GM08714 (cell line): ENCODE measurements around the gene LSR.

Experiments
- H3K4me3 ChIP-seq: fragments of 200-500 bp; sonication (Bioruptor generic); 2 replicates; pipeline ENCODE4 v1.5.1; 2014; ENCODE audit warnings: mild to moderate bottlenecking, low read length, inconsistent platforms
- ZNF274 ChIP-seq: IDR thresholded peaks from 2 replicates; pipeline ENCODE4 v1.6.1; 2012; ENCODE audit warnings: mild to moderate bottlenecking, low read depth, low read length

Gene LSR, protein sequence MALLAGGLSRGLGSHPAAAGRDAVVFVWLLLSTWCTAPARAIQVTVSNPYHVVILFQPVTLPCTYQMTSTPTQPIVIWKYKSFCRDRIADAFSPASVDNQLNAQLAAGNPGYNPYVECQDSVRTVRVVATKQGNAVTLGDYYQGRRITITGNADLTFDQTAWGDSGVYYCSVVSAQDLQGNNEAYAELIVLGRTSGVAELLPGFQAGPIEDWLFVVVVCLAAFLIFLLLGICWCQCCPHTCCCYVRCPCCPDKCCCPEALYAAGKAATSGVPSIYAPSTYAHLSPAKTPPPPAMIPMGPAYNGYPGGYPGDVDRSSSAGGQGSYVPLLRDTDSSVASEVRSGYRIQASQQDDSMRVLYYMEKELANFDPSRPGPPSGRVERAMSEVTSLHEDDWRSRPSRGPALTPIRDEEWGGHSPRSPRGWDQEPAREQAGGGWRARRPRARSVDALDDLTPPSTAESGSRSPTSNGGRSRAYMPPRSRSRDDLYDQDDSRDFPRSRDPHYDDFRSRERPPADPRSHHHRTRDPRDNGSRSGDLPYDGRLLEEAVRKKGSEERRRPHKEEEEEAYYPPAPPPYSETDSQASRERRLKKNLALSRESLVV

GRCh38 chr19:35248310-35249145, at the start of gene LSR:
TSS of gene LSR (plus strand) at chr19:35249002. CDS start at chr19:35249023, 21 bp downstream.
- no peak for TF ChIP-seq ZNF274
- peak within 1 kb of the TSS; percentile 64 for H3K4me3 ChIP-seq

GRCh38 chr19:35199481-35199880, 49.3 kb upstream of the LSR start:
- no peak for TF ChIP-seq ZNF274
- no peak overlapping the region for H3K4me3 ChIP-seq

- no peak for TF ChIP-seq ZNF274
- H3K4me3 ChIP-seq = no peak overlapping the region
Measured at GRCh38 chr19:35202722-35203688, 45.8 kb upstream of the LSR start.

DNA sequence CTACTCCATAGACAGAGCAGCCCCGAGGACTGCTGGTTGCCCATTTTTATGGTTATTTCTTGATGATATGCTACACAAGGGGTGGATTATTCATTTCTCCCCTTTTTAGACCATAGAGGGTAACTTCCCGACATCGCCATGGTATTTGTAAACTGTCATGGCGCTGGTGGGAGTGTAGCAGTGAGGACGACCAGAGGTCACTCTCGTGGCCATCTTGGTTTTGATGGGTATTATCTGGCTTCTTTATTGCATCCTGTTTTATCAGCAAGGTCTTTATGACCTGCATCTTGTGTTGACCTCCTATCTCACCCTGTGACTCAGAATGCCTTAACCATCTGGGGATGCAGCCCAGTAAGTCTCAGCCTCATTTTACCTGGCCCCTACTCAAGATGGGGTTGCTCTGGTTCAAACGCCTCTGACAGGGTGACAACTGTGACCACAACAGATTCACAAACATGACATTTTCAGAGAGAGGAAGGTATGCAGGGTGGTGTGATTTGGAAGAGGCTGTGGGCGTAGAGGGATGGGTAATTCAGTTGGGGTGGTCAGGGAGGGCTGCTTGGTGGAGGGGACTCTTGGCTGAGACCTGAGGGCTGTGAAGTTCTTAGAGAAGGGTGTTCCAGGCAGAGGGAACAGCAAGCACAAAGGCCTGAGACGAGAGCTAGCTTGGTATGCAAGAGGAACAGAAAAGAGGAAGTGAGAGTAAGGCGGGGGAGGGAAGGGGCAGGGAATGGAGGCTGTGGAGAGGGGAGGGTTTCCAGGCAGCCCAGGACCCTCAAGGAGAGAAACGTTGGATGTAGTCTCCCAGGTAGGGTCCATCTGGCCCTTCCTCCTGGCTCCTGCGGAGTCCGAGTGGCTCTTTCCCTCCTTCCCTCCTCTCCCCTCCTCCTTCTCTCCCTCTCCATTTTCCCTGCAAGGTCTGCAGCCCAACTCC, 43.7 kb upstream of the LSR start:
- no peak overlapping the region for H3K4me3 ChIP-seq
- no peak for TF ChIP-seq ZNF274

GRCh38 chr19:35205733-35206323, 43.0 kb upstream of the LSR start:
- no peak overlapping the region for H3K4me3 ChIP-seq
- no peak for TF ChIP-seq ZNF274

GRCh38 chr19:35206379-35206778, 42.4 kb upstream of the LSR start:
- TF ChIP-seq ZNF274 = no peak
- H3K4me3 ChIP-seq = no peak overlapping the region; the same call in 1 of the 2 replicates

DNA sequence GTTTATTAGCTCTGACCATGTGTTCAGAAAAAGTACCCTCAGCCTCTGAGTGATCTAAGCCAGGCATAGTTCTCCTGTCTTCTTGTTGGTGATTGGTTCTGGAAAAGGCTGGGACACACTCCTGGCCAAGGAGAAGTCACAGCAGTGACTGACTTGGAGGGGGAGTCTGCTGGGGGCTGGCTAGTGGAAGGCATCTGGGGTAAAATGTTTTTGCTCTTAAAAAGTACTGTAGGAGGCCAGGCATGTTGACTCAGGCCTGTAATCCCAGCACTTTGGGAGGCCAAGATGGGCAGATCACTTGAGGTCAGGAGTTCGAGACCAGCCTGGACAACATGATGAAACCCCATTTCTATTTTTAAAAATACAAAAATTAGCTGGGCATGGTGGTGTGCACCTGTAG, 41.9 kb upstream of the LSR start:
- peak overlapping the region; percentile 20; the same call in 1 of the 2 replicates for H3K4me3 ChIP-seq

DNA sequence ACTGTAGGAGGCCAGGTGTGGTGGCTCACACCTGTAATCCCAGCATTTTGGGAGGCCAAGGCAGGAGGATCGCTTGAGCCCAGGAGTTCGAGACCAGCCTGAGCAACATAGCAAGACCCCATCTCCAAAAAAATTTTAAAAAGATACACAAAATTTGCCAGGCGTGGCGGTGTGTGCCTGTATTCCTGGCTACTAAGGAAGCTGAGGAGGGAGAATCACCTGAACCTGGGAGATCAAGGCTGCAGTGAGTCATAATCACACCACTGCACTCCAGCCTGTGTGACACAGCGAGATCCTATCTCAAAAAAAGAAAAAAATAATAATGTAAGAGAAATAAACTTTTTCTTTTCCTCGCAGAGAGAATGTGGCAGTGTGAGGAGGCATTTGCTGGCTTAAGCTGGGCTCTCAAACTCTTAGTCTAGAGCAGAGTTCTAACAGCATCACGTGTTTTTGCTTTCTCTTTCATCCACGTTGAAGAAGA, 41.4 kb upstream of the LSR start:
- no peak for TF ChIP-seq ZNF274
- H3K4me3 ChIP-seq = no peak overlapping the region

More for the DNA sequence above, 41.9 kb upstream of the LSR start:
- no peak for TF ChIP-seq ZNF274

- no peak for TF ChIP-seq ZNF274
- H3K4me3 ChIP-seq = no peak overlapping the region
Measured at GRCh38 chr19:35208121-35208520, 40.7 kb upstream of the LSR start.

DNA sequence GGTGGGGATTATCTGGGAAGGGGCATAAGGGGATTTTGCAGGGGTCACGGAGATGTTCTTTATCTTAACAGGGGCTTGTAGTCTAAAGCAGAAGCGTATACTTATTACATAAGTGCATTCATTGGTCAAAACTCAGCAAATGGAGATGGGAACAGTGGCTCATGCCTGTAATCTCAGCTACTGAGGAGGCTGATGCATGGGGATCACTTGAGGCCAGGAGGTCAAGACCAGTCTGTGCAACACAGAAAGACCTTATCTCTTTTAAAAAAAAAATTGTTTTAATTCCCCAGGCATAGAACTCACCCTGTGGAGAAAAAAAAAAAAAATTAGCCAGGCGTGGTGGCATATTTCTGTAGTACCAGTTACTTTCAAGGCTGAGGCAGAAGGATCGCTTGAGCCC, 39.2 kb upstream of the LSR start:
- H3K4me3 ChIP-seq = no peak overlapping the region
- no peak for TF ChIP-seq ZNF274

DNA sequence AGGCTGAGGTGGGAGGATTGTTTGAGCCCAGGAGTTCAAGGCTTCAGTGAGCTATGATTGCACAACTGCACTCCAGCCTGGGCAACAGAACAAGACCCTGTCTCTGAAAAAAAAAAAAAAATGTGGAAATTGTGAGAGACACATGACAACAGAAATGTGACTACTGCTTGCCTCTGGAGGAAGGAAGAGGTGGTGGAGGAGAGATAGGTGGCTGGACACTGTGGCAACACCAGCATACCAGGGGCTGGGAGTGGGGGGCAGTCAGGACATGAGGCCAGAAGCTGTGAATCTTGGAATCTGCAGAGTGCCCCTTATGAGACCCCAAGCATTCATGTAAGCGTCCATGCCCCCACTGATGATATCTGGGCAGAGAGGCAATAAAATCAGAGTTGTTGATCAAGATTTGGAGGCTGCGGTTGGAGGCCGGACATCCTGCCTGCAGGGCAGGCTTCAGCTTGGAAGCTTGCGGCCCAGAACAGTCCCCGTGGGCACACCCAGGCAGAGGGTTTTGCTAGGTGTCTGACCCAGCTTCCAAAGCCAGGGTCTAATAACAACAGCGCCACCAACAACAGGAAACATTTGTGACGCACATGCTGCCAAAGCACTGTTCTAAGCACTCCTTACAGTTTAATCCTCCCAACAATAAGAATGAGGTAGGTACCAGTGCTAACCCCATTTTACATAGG, 37.1 kb upstream of the LSR start:
- no peak overlapping the region for H3K4me3 ChIP-seq
- no peak for TF ChIP-seq ZNF274
